GM20000 (cell line): Measurements from ENCODE around the gene IGSF21.

Experiments
- DNase-seq: peaks from one replicate; pipeline ENCODE4 v3.0.0; 2012; ENCODE audit warnings: low spot score
- TF ChIP-seq, protein P1 (sequence below): IDR thresholded peaks from 2 replicates; pipeline ENCODE4 v1.5.1; 2012; ENCODE audit warnings: mild to moderate bottlenecking, control low read depth; ENCODE audit errors: extremely low read depth, missing control alignments

Gene IGSF21

GRCh38 chr1:18132022-18132710, 24.6 kb downstream of the IGSF21 start:
- TF ChIP-seq, protein P1, sequence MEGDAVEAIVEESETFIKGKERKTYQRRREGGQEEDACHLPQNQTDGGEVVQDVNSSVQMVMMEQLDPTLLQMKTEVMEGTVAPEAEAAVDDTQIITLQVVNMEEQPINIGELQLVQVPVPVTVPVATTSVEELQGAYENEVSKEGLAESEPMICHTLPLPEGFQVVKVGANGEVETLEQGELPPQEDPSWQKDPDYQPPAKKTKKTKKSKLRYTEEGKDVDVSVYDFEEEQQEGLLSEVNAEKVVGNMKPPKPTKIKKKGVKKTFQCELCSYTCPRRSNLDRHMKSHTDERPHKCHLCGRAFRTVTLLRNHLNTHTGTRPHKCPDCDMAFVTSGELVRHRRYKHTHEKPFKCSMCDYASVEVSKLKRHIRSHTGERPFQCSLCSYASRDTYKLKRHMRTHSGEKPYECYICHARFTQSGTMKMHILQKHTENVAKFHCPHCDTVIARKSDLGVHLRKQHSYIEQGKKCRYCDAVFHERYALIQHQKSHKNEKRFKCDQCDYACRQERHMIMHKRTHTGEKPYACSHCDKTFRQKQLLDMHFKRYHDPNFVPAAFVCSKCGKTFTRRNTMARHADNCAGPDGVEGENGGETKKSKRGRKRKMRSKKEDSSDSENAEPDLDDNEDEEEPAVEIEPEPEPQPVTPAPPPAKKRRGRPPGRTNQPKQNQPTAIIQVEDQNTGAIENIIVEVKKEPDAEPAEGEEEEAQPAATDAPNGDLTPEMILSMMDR, result no peak
- no peak for DNase-seq

GRCh38 chr1:18132711-18133541, 25.3 kb downstream of the IGSF21 start:
- TF ChIP-seq, protein P1, result no peak
- no peak for DNase-seq

DNA sequence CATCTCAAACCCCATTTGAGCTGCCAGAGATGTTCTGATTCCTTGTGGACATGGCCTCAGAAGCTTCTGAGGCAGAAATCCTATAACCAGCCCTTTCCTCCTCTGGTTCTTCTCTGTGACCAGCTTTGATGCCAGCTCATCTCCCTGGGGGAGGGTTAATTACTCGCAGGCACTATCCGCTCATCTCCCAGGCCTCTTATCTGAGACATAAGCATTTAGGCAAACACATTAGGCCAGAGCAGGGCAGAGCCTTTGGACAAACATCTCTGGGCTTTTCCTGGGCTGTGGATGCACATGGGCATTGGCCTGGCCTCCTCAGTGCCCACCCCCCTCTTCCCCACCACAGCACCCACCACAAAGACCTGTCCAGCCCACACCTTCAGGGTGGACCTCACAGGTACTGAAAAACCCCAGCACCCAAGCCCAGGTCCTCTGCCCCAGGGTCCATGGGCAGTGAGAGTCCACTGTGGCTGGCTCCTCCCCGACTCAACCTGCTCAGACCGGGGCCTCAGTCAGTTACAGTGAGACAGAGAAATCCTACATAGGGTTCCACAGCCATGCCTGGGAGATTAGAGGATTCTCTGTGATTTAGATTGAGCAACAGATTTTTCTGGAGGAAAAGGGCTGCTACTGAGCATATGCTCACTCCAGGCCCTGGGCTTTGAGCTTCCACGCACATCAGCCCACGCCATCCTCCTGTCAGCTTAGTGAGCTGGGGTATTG, 26.9 kb downstream of the IGSF21 start:
- DNase-seq, result no peak
- TF ChIP-seq, protein P1, result no peak

GRCh38 chr1:18137759-18138345, 30.3 kb downstream of the IGSF21 start:
- TF ChIP-seq, protein P1, result no peak
- no peak for DNase-seq

DNA sequence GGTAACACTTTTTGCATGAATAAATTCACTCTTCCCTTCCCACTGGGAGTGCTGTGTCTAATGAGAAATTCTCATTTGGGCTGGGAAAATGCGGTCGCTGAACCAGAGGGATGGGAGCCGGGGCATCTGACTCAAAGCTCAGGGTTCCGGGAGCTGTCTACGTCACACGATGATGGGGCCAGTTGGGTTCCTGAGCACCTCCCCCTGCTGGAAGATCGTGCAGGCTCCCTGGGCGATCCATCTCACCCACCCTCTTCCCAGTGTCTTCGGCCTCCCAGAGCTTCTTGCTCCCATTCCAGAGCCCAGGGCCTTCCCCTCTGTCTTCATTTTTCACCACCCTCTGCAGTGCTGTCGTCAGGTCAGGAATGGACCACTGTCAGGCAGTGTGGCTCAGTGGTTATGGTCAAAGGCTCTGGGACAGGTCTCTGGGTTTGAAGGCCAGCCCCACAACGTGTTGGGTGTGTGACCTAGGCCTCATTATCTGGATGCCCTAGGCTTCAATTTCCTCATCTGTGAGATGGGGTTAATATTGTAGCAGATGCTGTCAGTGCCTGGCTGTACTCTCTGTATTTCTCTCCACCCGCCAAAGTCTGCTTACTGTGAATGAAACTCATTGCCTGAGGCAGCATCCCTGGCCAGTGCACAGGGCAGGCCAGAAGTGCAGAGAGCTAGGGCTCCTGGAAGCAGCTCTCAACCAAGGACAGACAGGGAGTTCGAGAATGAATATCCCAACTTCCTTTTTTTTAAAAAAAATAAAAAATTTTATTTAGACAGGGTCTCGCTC, 31.8 kb downstream of the IGSF21 start:
- TF ChIP-seq, protein P1, result no peak
- DNase-seq, result no peak

- TF ChIP-seq, protein P1, result no peak
- DNase-seq, result no peak
These were observed 32.8 kb downstream of the IGSF21 start for GRCh38 chr1:18140411-18140810.
